Measurements from ENCODE around the gene TIGAR.

TIGAR gene

GRCh38 chr12:4289231-4289878, 31.7 kb upstream of the TIGAR start:
- Histone ChIP-seq H3K27ac (ENCODE audit: low read depth, low read length) (no peak overlapping the region), H4K5ac (ENCODE audit: low read length) (no peak overlapping the region), H3K56ac (ENCODE audit: low read length) (no peak overlapping the region), H3K79me1 (ENCODE audit: low read length) (peaks cover 28% of the 10 kb centered on the region), H2BK15ac (replicated peaks; ENCODE audit: low read depth) (no peak overlapping the region), H3K18ac (ENCODE audit: low read length) (no peak overlapping the region), H3K4ac (ENCODE audit: low read depth, low read length) (no peak overlapping the region), H3K4me1 (ENCODE audit: control insufficient read depth, low read depth, low read length) (no peaks in the 10 kb centered on the region), H2BK120ac (ENCODE audit: low read depth, low read length) (no peak overlapping the region), H3K4me3 (ENCODE audit: low read length) (no peak overlapping the region), H3K9ac (ENCODE audit: low read length) (no peak overlapping the region), H3K23ac (ENCODE audit: low read length) (no peak overlapping the region), H3K27me3 (ENCODE audit: insufficient read depth, low read length, poor library complexity) (no peaks in the 10 kb centered on the region), H2AK5ac (ENCODE audit: low read length) (no peak overlapping the region), H2BK5ac (ENCODE audit: low read length) (no peak overlapping the region), H3K4me2 (ENCODE audit: low read length) (no peak overlapping the region), H3K79me2 (ENCODE audit: control insufficient read depth, insufficient read depth, low read length) (peaks cover 83% of the 10 kb centered on the region), H4K8ac (ENCODE audit: low read depth, low read length) (no peak overlapping the region), H3K36me3 (ENCODE audit: control insufficient read depth, insufficient read depth, low read length) (peaks cover 36% of the 10 kb centered on the region)
- no peak for DNase-seq
- WGBS (ENCODE audit: extremely low coverage, insufficient coverage, low lambda C conversion rate): no CpG with 5 or more reads among the region's 20 CpGs

GRCh38 chr12:4289998-4290790, 30.8 kb upstream of the TIGAR start:
- Histone ChIP-seq H3K18ac (ENCODE audit: low read length) (no peak overlapping the region), H3K79me1 (ENCODE audit: low read length) (peaks cover 30% of the 10 kb centered on the region), H3K27ac (ENCODE audit: low read depth, low read length) (no peak overlapping the region), H3K4ac (ENCODE audit: low read depth, low read length) (no peak overlapping the region), H3K4me3 (ENCODE audit: low read length) (no peak overlapping the region), H4K5ac (ENCODE audit: low read length) (no peak overlapping the region), H3K79me2 (ENCODE audit: control insufficient read depth, insufficient read depth, low read length) (peaks cover 80% of the 10 kb centered on the region), H3K56ac (ENCODE audit: low read length) (no peak overlapping the region), H2BK15ac (replicated peaks; ENCODE audit: low read depth) (no peak overlapping the region), H2BK120ac (ENCODE audit: low read depth, low read length) (no peak overlapping the region), H3K36me3 (ENCODE audit: control insufficient read depth, insufficient read depth, low read length) (peaks cover 37% of the 10 kb centered on the region), H2BK5ac (ENCODE audit: low read length) (no peak overlapping the region), H4K8ac (ENCODE audit: low read depth, low read length) (no peak overlapping the region), H3K4me1 (ENCODE audit: control insufficient read depth, low read depth, low read length) (no peaks in the 10 kb centered on the region), H2AK5ac (ENCODE audit: low read length) (no peak overlapping the region), H3K27me3 (ENCODE audit: insufficient read depth, low read length, poor library complexity) (no peaks in the 10 kb centered on the region), H3K23ac (ENCODE audit: low read length) (no peak overlapping the region), H3K4me2 (ENCODE audit: low read length) (no peak overlapping the region), H3K9ac (ENCODE audit: low read length) (no peak overlapping the region)
- no CpG with 5 or more reads among the region's 28 CpGs for WGBS (ENCODE audit: extremely low coverage, insufficient coverage, low lambda C conversion rate)
- DNase-seq: no peak

- Histone ChIP-seq H2BK5ac (ENCODE audit: low read length) (no peak overlapping the region), H3K4me3 (ENCODE audit: low read length) (no peak overlapping the region), H3K4me2 (ENCODE audit: low read length) (no peak overlapping the region), H2AK5ac (ENCODE audit: low read length) (no peak overlapping the region), H2BK15ac (replicated peaks; ENCODE audit: low read depth) (no peak overlapping the region), H3K27ac (ENCODE audit: low read depth, low read length) (no peak overlapping the region), H4K5ac (ENCODE audit: low read length) (no peak overlapping the region), H3K79me2 (ENCODE audit: control insufficient read depth, insufficient read depth, low read length) (peaks cover 61% of the 10 kb centered on the region), H3K9ac (ENCODE audit: low read length) (no peak overlapping the region), H2BK120ac (ENCODE audit: low read depth, low read length) (no peak overlapping the region), H3K4me1 (ENCODE audit: control insufficient read depth, low read depth, low read length) (no peaks in the 10 kb centered on the region), H4K8ac (ENCODE audit: low read depth, low read length) (no peak overlapping the region), H3K56ac (ENCODE audit: low read length) (no peak overlapping the region), H3K4ac (ENCODE audit: low read depth, low read length) (no peak overlapping the region), H3K23ac (ENCODE audit: low read length) (no peak overlapping the region), H3K79me1 (ENCODE audit: low read length) (peaks cover 23% of the 10 kb centered on the region), H3K18ac (ENCODE audit: low read length) (no peak overlapping the region), H3K27me3 (ENCODE audit: insufficient read depth, low read length, poor library complexity) (no peaks in the 10 kb centered on the region), H3K36me3 (ENCODE audit: control insufficient read depth, insufficient read depth, low read length) (peaks cover 29% of the 10 kb centered on the region)
- no peak for DNase-seq
- no CpG with 5 or more reads among the region's 16 CpGs for WGBS (ENCODE audit: extremely low coverage, insufficient coverage, low lambda C conversion rate)
These were observed 28.5 kb upstream of the TIGAR start for GRCh38 chr12:4292341-4293073.

- Histone ChIP-seq H3K4me1 (ENCODE audit: control insufficient read depth, low read depth, low read length) (no peaks in the 10 kb centered on the region), H3K4me2 (ENCODE audit: low read length) (no peak overlapping the region), H3K4me3 (ENCODE audit: low read length) (no peak overlapping the region), H2BK15ac (replicated peaks; ENCODE audit: low read depth) (no peak overlapping the region), H2AK5ac (ENCODE audit: low read length) (no peak overlapping the region), H3K27ac (ENCODE audit: low read depth, low read length) (no peak overlapping the region), H3K27me3 (ENCODE audit: insufficient read depth, low read length, poor library complexity) (no peaks in the 10 kb centered on the region), H3K79me1 (ENCODE audit: low read length) (peaks cover 22% of the 10 kb centered on the region), H3K23ac (ENCODE audit: low read length) (no peak overlapping the region), H2BK120ac (ENCODE audit: low read depth, low read length) (no peak overlapping the region), H4K5ac (ENCODE audit: low read length) (no peak overlapping the region), H3K36me3 (ENCODE audit: control insufficient read depth, insufficient read depth, low read length) (peaks cover 28% of the 10 kb centered on the region), H2BK5ac (ENCODE audit: low read length) (no peak overlapping the region), H4K8ac (ENCODE audit: low read depth, low read length) (no peak overlapping the region), H3K56ac (ENCODE audit: low read length) (no peak overlapping the region), H3K9ac (ENCODE audit: low read length) (no peak overlapping the region), H3K4ac (ENCODE audit: low read depth, low read length) (no peak overlapping the region), H3K79me2 (ENCODE audit: control insufficient read depth, insufficient read depth, low read length) (peaks cover 54% of the 10 kb centered on the region), H3K18ac (ENCODE audit: low read length) (no peak overlapping the region)
- no CpG with 5 or more reads among the region's 14 CpGs for WGBS (ENCODE audit: extremely low coverage, insufficient coverage, low lambda C conversion rate)
- no peak for DNase-seq
These were observed 27.6 kb upstream of the TIGAR start for GRCh38 chr12:4293299-4293965.

- H3K79me2 ChIP-seq (ENCODE audit: control insufficient read depth, insufficient read depth, low read length): peaks cover 48% of the 10 kb centered on the region
- DNase-seq: no peak
- no peak overlapping the region for H3K4ac ChIP-seq (ENCODE audit: low read depth, low read length)
- H4K5ac ChIP-seq (ENCODE audit: low read length): no peak overlapping the region
- peaks cover 25% of the 10 kb centered on the region for H3K36me3 ChIP-seq (ENCODE audit: control insufficient read depth, insufficient read depth, low read length)
- no peaks in the 10 kb centered on the region for H3K4me1 ChIP-seq (ENCODE audit: control insufficient read depth, low read depth, low read length)
- WGBS (ENCODE audit: extremely low coverage, insufficient coverage, low lambda C conversion rate): no CpG with 5 or more reads among the region's 16 CpGs
- H4K8ac ChIP-seq (ENCODE audit: low read depth, low read length): no peak overlapping the region
- H3K4me2 ChIP-seq (ENCODE audit: low read length): no peak overlapping the region
- peaks cover 19% of the 10 kb centered on the region for H3K79me1 ChIP-seq (ENCODE audit: low read length)
- H3K27me3 ChIP-seq (ENCODE audit: insufficient read depth, low read length, poor library complexity): no peaks in the 10 kb centered on the region
- H3K18ac ChIP-seq (ENCODE audit: low read length): no peak overlapping the region
- H3K27ac ChIP-seq (ENCODE audit: low read depth, low read length): no peak overlapping the region
- no peak overlapping the region for H2AK5ac ChIP-seq (ENCODE audit: low read length)
- no peak overlapping the region for H2BK15ac ChIP-seq (replicated peaks; ENCODE audit: low read depth)
- no peak overlapping the region for H3K56ac ChIP-seq (ENCODE audit: low read length)
- no peak overlapping the region for H3K23ac ChIP-seq (ENCODE audit: low read length)
- no peak overlapping the region for H2BK120ac ChIP-seq (ENCODE audit: low read depth, low read length)
- H2BK5ac ChIP-seq (ENCODE audit: low read length): no peak overlapping the region
- no peak overlapping the region for H3K9ac ChIP-seq (ENCODE audit: low read length)
- H3K4me3 ChIP-seq (ENCODE audit: low read length): no peak overlapping the region
These were observed 27.0 kb upstream of the TIGAR start for GRCh38 chr12:4293966-4294505.

Data from mesendoderm (in vitro differentiated cells).